DOHH2 (cell line): Measurements from ENCODE around the gene FNDC3A.

Experiments used
- CTCF ChIP-seq: fragments of 200-600 bp; sonication (generic); IDR thresholded peaks from one replicate; pipeline ENCODE4 v1.5.1; 2014; ENCODE audit warnings: antibody characterized with exemption, mild to moderate bottlenecking, low read depth, low read length; ENCODE audit not compliant: poor library complexity, severe bottlenecking
- EZH2phosphoT487 ChIP-seq: fragments of 200-600 bp; sonication (generic); IDR thresholded peaks from 2 replicates; pipeline ENCODE4 v1.6.1; 2017; ENCODE audit warnings: borderline replicate concordance, mild to moderate bottlenecking, antibody characterized with exemption, low read length, moderate library complexity, mixed read lengths

- TF ChIP-seq CTCF (no peak), EZH2phosphoT487 (no peak)
Observed at GRCh38 chr13:48998641-48999292, 23.1 kb downstream of the FNDC3A start.
